ENCODE data around the gene CNOT11.

The CNOT11 gene

DNA sequence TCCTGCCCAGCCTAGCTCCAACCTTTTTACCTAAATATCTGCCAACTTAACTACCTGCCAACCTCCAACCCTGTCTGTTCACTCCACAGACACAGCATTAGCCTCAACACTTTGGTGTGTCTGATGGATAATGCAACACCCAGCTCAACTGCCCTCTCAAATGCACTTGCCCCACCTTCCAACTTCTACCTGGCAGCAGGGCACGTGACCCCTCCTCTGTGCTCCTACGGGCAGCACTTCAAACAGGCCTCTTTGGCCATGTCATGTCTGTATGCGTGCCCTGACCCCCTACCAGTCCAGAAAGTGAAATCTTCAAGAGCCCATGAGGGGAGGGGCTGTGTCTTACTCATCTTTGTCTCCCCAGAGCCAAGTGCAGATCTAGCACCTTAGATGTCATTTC, 30.3 kb downstream of the CNOT11 start:
- no peak for DNase-seq

DNA sequence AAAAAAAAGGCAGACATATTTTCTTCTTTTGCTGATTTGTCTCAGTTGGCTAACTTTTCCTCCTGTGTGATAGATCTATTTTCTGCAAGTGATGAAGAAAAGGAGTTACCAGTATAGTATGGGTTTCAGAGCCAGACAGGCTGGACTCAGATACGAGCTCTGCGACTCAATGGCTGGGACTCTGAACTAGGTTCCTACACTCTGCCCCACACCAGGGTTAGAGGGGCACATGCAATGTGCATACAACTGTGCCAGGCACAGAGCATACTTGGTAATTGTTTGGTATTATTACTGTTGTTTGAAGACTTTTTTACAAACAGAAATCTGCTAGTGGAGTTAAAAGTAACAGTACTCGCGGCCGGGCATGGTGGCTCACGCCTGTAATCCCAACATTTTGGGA, 34.0 kb downstream of the CNOT11 start:
- no peak for DNase-seq

DNA sequence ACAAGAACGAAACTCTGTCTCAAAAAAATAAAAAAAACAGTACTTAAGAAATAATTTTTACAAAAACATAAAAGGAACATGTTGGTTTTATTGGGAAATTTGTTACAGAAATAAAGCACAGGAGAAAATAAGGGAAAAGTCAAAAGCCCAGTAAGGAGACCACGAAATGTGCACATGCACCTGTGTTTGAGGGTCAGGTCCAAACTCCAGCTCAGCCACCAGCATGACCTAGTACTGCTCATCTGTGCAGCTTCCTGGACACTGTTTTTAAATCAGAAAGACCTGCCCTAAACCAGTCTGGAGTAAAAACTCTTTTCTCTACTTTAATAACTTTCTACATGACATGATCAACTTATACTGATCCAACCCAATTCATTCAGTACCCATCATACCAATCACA, 34.6 kb downstream of the CNOT11 start:
- DNase-seq = no peak

DNA sequence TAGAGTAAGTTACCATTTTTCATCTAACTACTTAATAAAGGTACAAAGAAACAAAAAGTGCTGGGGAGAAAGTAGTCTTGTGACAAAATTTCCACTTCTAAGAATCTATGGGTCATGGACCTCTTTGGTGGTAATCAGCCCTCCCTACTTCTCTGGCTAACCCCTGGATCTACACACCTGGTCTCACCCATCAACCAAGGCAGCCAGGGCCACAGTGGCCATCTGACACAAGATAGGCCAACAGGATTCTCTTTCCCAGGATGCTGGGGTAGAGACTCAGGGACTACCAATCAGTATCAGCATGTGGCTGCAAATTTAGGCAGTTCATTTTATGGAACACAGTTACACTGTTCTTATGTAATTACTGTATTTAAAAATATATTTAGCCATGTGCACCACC, 38.0 kb downstream of the CNOT11 start:
- no peak for DNase-seq

DNA sequence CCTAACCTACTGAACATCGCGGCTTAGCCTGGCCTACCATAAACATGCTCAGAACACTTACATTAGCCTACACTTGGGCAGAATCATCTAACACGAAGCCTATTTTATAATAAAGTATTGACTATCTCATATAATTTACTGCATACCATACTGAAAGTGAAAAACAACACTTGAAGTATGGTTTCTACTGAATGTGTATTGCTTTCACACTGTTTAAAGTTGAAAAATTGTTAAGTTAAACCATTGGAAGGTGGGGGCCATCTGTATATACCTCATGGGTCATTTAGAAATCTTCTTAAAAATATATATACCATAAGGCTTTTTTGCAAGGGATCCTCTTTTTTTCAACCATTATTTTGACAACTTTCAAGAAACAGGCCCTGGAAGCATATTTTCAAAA, 39.3 kb downstream of the CNOT11 start:
- DNase-seq = no peak

DNA sequence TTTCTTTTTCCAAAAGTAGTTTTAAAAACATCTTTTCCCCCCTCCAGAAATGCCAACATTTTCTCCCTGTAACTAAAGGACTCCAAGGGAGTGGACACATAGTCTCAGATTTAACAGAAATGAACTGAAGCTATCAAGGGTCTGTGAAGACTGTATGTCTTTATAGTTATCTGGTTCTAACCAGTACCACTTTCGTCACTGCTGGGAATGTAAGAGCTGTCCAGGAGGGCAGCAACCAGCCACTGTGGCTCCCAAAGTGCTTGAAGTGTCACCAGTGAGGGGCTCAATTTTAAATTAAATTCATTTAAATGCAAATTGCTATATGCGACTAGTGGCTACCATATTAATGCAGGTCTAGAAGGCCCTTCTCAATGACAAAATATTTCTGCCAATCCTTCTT, 40.9 kb downstream of the CNOT11 start:
- DNase-seq = no peak

DNA sequence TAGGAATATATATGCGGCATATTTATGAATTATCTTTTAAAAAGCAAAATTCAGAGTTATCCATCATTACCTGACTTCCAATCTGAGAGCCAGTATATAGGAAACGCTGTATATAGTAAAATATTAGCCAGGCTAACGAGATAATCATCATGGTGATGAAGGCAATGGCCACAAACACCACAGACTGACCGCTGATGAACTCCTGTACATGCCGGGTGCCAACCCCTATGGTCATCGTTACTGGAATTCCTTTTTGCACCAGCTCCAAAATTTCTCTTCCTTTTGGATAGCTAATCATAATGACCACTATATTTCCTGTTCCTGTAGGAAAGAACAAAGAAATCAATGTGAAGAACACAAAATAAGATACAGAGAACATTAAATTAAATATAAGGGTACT, 42.2 kb downstream of the CNOT11 start:
- DNase-seq = no peak

DNA sequence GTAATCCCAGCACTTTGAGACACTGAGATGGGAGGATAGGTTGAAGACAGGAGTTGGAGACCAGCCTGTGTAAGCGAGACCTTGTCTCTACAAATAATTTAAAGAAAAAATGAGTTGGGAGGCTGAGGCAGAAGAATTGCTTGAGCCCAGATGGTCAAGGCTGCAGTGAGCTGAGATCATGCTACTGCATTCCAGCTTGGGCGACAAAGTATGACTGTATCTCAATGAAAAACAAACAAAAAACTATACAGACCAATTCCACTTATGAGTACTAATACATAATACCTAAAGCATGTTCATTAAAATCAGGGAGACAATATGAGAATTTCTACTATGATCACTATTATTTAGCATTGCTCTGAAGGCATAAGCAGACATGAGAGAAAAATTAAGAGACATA, 43.2 kb downstream of the CNOT11 start:
- DNase-seq = no peak

DNA sequence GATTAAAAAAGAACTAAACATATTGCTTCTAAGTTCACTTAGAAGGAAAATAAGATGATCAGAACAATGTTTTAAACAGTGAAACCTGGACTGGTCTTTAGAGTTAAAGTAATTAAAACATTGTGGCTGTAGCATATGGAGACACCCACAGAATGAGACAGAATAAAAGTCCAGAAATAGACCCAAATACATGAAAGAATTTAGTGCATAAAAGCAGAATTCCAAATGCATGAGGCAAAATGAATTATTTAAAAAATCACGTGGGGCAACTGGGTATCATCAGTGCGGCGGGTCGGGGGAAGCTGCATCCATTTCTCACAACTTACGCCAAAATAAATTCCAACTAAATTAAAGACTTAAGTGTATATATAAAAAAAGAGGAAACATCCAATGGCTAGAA, 43.7 kb downstream of the CNOT11 start:
- no peak for DNase-seq

DNA sequence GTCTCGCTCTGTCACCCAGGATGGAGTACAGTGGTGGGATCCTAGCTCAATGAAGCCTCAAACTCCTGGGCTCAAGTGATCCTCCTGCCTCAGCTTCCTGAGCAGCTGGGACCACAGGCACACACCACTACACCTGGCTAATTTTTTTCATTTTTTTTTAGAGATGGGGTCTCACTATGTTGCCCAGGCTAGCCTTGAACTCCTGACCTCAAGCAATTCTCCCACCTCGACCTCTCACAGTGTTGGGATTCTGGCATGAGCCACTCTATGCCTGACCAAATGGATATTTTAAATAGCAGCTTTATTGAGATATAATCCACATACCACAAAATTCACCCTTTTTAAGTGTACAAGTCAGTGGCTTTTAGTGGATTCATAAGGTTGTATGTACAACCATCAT, 44.7 kb downstream of the CNOT11 start:
- DNase-seq = no peak

DNA sequence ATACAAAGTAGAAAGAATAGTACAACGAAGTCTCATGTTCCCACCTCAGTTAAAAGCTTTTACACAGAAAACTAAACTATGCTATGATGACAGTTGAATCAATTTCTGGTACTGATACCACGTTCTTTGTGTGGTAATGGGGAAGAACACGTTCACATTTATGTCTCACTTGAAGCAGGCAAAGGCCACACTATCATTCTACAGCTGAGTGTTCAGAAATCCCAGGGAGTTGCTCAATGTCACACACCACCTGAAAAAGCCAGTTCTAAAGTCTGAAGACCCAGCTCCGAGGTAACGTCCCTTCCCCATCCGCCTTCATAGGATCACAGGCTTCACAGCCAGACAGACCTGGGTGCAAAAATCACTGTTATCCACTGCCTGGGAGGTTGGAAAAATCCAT, 46.9 kb downstream of the CNOT11 start:
- no peak for DNase-seq

DNA sequence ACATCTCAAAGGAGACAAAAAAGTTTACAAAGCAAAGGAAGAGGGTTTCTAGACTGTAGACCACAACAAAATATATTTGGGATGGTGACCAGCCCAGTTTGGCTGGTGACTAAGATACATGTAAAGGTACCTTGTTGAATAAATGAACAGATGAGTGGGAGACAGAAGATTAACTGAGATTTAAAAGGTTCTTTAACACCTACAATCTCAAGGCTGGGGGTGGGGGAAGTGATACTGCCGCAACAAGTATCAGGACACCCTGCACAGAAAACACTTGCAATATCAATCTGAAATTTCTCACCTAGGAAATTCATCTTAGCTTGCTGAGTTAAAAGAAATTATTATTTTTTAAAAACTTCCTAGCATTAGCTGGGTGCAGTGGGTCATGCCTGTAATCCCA, 47.5 kb downstream of the CNOT11 start:
- no peak for DNase-seq

DNA sequence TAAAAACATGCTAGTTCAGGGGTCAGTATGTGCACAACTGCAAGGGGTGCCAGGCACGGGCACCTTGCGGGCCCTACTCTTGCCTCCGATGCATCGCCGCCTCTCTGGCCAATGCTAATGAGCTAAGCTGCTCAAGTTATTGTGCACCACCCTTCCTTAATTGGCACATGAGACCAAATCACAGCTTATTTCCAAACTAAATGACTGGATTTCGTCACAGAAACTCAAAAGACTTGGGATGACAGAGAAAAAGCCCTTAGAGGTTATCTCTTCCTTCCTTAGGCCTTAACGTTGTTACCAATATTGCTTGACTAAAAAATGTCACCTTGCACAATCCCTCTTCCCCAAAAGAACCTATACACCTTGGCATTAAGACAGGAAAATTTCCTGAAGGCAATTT, 48.1 kb downstream of the CNOT11 start:
- DNase-seq = no peak

DNA sequence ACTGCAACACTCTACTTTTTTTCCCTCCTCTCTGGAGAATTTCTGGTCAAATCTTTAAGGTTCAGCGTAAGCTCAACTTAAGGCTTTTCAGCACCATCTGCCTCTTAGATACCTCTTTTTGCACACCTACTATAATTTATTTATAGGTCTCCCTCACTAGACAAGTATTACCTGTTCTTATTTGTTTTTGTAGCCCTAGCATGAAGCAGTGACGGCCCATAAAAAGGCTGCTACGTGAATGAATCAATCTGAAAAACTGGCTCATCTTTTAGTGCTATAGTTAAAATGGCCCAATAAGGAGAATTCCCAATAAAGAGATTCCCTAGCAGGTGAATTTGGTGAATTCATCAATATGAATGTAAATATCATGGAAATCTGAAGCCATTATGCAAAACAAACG, 49.3 kb downstream of the CNOT11 start:
- DNase-seq = no peak

DNA sequence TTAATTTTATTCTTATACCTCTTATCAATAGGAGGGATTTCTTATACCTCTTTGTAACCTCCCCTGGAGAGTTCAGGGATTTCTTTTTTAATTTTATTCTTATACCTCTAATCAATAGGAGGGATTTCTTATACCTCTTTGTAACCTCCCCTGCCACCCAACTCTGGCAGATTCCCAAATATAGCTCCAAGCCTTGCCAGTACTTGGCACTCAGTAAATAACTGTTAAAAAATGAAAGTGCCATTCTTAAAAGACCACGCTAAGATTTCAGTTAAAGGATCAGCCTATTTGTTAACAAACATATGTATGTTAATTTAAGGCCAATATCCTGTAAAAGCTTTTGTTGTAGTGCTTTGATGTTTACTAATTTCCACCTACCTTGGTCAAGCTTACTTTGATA, 51.0 kb downstream of the CNOT11 start:
- DNase-seq = no peak

DNA sequence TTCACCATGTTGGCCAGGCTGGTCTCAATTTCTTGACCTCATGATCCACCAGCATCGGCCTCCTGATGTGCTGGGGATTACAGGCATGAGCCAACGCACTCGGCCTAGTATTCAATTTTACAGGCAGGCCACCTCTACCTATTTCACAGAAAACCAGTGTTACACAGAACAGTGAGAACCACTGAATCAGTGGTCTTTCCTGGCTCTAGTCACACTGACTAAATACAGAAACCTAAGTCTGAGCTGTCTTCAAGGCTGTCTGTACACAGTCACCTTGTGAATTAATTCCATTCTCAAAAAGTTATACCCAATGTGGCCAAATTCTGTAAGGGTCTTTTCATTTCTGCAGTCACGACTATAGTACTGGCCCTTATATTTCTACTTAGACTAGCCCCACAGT, 52.3 kb downstream of the CNOT11 start:
- DNase-seq = no peak

DNA sequence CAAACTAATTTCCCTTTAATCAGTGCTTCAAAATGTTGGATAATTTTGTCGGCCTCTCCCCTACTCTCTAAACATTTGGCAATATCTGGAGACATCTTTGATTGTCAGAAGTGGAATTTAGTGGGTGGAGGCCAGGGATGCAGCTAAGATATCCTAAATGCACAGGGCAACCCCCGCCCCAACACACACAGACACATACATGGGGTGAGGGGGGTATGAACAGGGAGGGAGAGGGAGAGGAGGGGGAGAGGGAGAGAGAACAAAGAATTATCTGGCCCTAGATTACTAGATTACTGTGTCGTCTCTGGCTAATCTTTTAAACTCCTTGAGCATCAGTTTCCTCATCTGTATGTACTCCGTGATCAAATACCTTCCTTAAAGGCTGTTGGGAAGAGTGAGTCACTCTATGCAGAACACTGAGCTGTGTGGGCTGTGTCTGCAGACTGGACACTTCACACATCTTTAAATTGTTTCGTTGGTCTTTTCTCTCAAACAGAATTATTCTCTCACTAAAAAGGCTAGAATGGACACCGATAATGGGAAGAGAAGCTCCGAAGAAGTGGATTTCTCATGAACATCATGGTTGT, 52.9 kb downstream of the CNOT11 start:
- DNase-seq = no peak

DNA sequence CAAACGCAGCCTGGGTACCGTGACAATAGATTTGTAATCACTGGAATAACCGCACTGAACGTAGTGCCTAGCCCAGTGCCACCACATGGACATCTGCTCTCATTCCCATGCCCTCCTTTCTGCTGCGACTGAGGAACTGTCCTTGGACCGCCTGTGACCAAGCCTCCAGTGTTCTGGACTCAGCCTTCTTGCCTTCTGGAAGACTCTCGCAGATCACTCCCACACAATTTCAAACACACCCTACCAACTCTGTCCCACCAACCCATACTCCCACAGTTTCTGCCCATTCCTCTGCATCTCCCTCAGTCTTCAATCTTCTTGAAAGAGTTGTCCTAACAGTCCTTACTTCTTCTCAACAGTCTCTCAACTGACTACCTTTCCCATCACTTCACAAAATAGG, 53.7 kb downstream of the CNOT11 start:
- no peak for DNase-seq

DNA sequence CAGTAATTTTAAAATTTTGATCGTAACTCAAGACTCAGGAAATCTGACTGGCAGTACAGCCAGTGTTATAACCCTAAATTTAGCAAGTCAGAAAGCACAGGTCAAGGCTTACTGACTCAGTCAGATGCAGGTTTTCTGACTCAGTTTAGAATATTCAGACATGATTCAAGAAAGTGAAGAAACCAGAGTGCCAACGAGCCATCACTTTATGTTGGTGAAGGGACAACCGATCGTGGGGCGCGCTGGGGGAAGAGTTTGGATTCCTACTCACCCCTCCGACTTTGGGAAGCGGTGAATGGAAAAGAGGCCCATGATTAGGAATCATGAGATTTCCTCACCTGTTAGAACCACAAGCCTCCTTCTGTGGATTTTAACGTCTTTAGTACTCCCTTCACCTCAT, 54.8 kb downstream of the CNOT11 start:
- DNase-seq = no peak

DNA sequence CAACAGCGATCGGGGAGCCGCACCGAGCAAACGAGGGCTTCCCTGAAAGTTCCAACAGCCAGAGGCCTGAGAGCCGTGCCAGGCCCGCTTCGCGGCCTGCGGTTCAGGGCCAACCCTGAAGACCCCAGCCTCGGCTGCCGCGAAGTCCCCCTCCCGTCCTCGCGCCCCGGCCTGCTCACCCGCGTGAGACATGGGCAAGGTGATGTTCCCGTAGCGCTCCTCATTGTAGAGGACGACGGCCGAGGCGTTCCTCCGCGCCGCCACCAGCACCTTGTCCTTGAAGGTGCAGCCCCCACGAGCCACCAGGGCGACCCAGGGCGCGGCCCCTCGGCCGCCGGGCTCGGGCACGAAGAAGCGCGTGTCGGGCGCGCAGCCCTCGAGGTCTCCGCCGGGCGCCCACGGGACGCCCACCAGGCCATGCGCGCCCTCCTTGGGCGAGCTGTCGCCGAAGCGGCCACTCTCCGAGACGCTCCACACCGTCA, 55.3 kb downstream of the CNOT11 start:
- DNase-seq = peak; percentile 7

DNA sequence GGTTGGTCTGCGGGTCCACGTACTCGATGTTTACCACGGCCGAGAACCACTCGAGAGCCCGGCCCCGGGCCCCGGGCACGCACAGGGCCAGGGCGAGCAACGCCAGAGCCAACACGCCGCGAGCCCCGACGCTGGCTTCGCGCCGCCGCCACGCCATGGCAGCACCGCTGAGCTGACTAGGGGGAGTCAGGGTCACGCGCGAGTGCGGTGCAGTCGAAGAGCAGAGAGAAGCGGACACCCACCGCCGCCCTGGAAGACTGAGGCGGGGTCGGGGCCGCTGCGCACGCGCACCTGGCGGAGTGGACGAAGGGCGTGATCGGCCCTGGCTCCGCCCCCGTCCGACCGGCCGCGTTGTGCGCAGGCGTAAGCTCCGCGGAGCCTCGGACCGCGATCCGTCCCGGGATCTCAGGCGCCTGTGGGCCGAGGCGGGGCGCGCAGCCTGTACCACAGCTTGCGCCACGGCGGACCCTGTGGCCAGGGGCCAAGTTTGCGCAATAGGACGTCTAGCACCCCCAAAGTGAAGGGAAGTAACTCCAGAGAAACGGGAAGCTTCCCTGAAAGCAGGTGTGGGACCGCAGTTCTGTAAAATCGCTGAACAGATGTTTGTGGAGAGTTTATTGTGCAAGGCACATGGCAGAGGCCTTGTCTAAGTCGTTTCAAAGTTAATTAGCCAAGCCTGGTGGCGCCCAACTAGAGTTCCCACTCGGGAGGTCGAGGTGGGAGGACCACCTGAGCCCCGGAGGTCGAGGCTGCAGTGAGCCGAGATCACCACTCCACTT, 55.9 kb downstream of the CNOT11 start, which contains the start of gene RNF149:
RNF149 (minus strand) TSS at position 270 of the 779 bp plus-strand sequence; CDS start at position 157, 113 bp downstream.
- peak; percentile 88 for DNase-seq

DNA sequence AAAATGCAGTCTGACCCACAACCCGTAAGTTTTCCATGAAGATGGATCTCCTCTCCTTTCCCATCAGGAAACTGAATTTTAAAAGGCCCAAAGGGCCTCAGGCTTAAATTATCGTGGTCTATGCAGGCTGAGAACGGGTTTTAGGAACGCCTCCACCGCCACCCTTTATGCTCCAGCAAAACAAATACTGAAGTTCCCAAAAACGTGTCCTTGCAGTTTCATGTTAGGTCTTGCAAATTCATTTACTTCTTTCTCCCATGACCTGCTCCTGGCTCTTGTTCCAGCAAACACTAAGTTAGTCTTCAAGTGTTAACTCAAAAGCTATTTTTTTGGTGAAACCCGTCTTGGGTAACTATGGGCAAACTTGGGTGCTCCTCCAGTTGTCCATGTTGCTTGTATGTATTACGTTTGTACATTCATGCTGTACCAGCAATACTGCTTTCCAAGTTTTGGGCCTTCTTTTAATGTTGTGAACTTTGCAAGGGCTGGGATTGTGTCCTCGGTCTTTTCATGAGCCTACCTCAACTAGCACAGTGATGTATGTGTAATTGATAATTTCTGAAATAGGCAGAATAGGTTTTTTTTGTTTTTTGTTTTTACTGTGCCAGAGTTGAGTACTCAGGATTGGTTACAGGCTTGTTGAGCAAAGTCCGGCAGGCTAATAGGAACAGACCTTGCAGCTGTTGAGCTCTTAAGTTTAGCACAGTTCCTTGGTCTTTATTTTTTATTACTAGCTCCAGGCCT, 57.6 kb downstream of the CNOT11 start:
- DNase-seq = no peak

DNA sequence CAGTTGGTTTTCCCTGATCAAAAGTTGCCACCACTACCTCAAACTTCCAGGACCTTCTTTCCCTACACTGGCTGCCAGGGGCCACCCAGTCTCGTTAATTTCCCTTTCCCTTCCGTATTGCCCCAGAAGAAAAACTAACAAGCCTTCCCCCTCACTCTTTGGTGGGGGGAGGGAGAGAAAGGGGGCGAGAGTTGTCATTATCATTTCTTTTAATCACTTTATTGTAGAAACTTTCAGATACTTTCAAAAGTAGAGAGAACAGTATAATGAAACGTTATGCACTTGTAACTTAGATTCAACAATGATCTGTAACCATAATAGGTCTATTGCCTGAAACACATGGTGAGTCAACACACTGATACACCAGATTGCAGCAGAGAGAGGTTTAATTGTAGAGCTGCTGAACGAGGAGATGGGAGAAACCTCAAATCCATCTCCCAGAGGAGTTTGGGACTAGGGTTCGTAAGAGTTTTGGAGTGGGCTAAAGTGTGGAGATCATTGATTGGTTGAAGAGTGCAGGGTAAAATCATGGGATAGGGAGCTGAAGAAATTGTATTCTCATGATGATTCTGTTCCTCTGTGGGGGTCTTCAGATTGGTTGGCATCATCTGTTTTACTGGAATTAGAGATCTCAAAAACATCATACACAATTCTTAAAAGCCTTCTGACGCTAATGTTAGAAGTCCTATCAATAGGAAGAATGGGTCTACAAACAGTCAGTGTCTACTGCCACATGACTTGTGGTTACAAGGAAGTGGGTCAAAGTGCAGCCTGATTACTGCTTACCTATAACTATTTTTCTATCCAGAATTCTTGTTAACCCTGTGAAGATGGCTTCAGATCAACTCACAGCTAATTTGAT, 58.4 kb downstream of the CNOT11 start:
- no peak for DNase-seq

Data from T1000 (cell line).